DMS153 treated with DMSO at 0.1 percent for 48 hours (cell line): ENCODE data around the gene ERCC2.

Experiments used
- DNase-seq: peaks from one replicate; lab custom pipeline; 2025; ENCODE audit not compliant: unreplicated experiment; lab: John Stamatoyannopoulos, UW

ERCC2 gene

GRCh38 chr19:45402298-45403061 is 32.1 kb upstream of the ERCC2 start:
- no peak for DNase-seq

- DNase-seq, result no peak
Observed at GRCh38 chr19:45401815-45402214, 31.4 kb upstream of the ERCC2 start.

GRCh38 chr19:45400192-45400591 is 29.8 kb upstream of the ERCC2 start:
- DNase-seq, result no peak

- no peak for DNase-seq
Observed at GRCh38 chr19:45395821-45396617, 25.6 kb upstream of the ERCC2 start.

- DNase-seq, result no peak
Observed at GRCh38 chr19:45391871-45392665, 21.7 kb upstream of the ERCC2 start.

GRCh38 chr19:45391346-45391745 is 21.0 kb upstream of the ERCC2 start:
- no peak for DNase-seq

- DNase-seq, result no peak
Observed at GRCh38 chr19:45385392-45386221, 15.2 kb upstream of the ERCC2 start.

GRCh38 chr19:45382426-45382825 is 12.1 kb upstream of the ERCC2 start:
- DNase-seq, result no peak

GRCh38 chr19:45380107-45380506 is 9.7 kb upstream of the ERCC2 start:
- DNase-seq, result no peak

GRCh38 chr19:45376045-45376724 is 5.8 kb upstream of the ERCC2 start:
- no peak for DNase-seq

GRCh38 chr19:45368737-45369340 is 1.5 kb downstream of the ERCC2 start:
- no peak for DNase-seq

- no peak for DNase-seq
Observed at GRCh38 chr19:45368127-45368526, 2.2 kb downstream of the ERCC2 start.

- no peak for DNase-seq
Observed at GRCh38 chr19:45364696-45365095, 5.7 kb downstream of the ERCC2 start.

- DNase-seq, result no peak
Observed at GRCh38 chr19:45363861-45364459, 6.4 kb downstream of the ERCC2 start.

- DNase-seq, result no peak
Observed at GRCh38 chr19:45362291-45362690, 8.1 kb downstream of the ERCC2 start.

- DNase-seq, result no peak
Observed at GRCh38 chr19:45361608-45362007, 8.8 kb downstream of the ERCC2 start.

GRCh38 chr19:45358213-45358792 is 12.1 kb downstream of the ERCC2 start:
- no peak for DNase-seq

GRCh38 chr19:45357445-45357783 is 13.0 kb downstream of the ERCC2 start:
- no peak for DNase-seq
